ENCODE data around the gene KCNJ15.

The KCNJ15 gene

GRCh38 chr21:38300141-38300578 lies 43.4 kb downstream of the KCNJ15 start:
- DNase-seq: no peak

- DNase-seq: no peak
Observed at GRCh38 chr21:38301321-38302214, 44.8 kb downstream of the KCNJ15 start.

GRCh38 chr21:38303300-38303699 lies 46.5 kb downstream of the KCNJ15 start:
- DNase-seq: no peak

GRCh38 chr21:38306433-38307141 lies 49.8 kb downstream of the KCNJ15 start:
- no peak for DNase-seq

GRCh38 chr21:38307771-38308531 lies 51.2 kb downstream of the KCNJ15 start:
- DNase-seq: no peak

GRCh38 chr21:38308532-38309119 lies 51.8 kb downstream of the KCNJ15 start:
- no peak for DNase-seq

- DNase-seq: no peak
Observed at GRCh38 chr21:38310646-38311485, 54.1 kb downstream of the KCNJ15 start.

- no peak for DNase-seq
Observed at GRCh38 chr21:38311765-38312164, 55.0 kb downstream of the KCNJ15 start.

- no peak for DNase-seq
Observed at GRCh38 chr21:38312822-38313221, 56.0 kb downstream of the KCNJ15 start.

GRCh38 chr21:38314558-38314957 lies 57.8 kb downstream of the KCNJ15 start:
- no peak for DNase-seq

GRCh38 chr21:38315122-38315521 lies 58.3 kb downstream of the KCNJ15 start:
- DNase-seq: no peak

- no peak for DNase-seq
Observed at GRCh38 chr21:38319781-38320180, 63.0 kb downstream of the KCNJ15 start.

GRCh38 chr21:38321568-38321967 lies 64.8 kb downstream of the KCNJ15 start:
- DNase-seq: no peak

GRCh38 chr21:38322311-38322950 lies 65.6 kb downstream of the KCNJ15 start:
- no peak for DNase-seq

GRCh38 chr21:38323721-38324531 lies 67.1 kb downstream of the KCNJ15 start:
- DNase-seq: no peak

GRCh38 chr21:38325216-38325615 lies 68.4 kb downstream of the KCNJ15 start:
- no peak for DNase-seq

GRCh38 chr21:38325731-38326420 lies 69.1 kb downstream of the KCNJ15 start:
- DNase-seq: no peak

GRCh38 chr21:38326429-38326828 lies 69.6 kb downstream of the KCNJ15 start:
- no peak for DNase-seq

GRCh38 chr21:38326899-38327298 lies 70.1 kb downstream of the KCNJ15 start:
- no peak for DNase-seq

- DNase-seq: no peak
Observed at GRCh38 chr21:38327984-38328383, 71.2 kb downstream of the KCNJ15 start.

Data from CD4-positive, alpha-beta T cell treated with Interleukin-15 for 1 hour (primary cell).